ENCODE measurements around the gene TMPRSS9.

The TMPRSS9 gene

DNA sequence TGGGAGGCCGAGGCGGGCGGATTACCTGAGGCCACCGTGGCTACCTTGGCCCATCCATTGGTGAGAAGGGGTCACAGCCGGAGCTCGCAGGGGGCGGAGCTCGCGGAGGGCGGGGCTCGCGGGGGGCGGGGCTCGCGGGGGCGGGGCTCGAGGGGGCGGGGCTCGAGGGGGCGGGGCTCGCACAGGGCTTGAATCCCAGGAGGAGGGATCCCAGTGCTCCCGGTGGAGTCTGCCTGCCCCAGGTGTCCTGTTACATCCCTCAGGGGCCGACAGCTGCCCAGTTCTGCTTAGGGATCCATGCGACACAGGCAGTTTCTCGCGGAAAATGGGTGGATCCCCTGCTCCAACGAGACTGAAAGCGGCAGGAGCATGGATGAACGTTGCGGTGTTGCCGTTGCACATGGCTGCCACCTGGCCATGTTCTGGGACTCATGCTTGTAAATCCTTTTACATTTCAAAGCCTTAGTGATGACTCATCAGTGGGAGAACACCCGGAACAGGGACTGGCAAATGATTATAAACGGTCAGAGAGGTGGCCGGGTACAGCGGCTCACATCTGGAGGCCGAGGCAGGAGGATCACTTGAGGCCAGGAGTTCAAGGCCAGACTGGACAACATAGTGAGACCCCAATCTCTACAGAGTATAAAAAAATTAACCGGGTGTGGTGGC, 25.1 kb downstream of the TMPRSS9 start (continued):
- TF ChIP-seq ZNF404 (tag by site-specific recombination; IDR thresholded peaks at IDR 0.05) = no peak
- peak; percentile 68 for TF ChIP-seq ZNF501 (tag by site-specific recombination; IDR thresholded peaks at IDR 0.05)
- TF ChIP-seq, protein P1, sequence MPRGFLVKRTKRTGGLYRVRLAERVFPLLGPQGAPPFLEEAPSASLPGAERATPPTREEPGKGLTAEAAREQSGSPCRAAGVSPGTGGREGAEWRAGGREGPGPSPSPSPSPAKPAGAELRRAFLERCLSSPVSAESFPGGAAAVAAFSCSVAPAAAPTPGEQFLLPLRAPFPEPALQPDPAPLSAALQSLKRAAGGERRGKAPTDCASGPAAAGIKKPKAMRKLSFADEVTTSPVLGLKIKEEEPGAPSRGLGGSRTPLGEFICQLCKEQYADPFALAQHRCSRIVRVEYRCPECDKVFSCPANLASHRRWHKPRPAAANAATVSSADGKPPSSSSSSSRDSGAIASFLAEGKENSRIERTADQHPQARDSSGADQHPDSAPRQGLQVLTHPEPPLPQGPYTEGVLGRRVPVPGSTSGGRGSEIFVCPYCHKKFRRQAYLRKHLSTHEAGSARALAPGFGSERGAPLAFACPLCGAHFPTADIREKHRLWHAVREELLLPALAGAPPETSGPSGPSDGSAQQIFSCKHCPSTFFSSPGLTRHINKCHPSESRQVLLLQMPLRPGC (tag by site-specific recombination; IDR thresholded peaks at IDR 0.05) = peak; percentile 29; the same call in 1 of the 2 replicates
- peak; percentile 62 for TF ChIP-seq SP2 (tag by site-specific recombination; IDR thresholded peaks at IDR 0.05)
- TF ChIP-seq ZNF629 (tag by site-specific recombination; IDR thresholded peaks at IDR 0.05) = peak; percentile 72
- TF ChIP-seq, protein P2, sequence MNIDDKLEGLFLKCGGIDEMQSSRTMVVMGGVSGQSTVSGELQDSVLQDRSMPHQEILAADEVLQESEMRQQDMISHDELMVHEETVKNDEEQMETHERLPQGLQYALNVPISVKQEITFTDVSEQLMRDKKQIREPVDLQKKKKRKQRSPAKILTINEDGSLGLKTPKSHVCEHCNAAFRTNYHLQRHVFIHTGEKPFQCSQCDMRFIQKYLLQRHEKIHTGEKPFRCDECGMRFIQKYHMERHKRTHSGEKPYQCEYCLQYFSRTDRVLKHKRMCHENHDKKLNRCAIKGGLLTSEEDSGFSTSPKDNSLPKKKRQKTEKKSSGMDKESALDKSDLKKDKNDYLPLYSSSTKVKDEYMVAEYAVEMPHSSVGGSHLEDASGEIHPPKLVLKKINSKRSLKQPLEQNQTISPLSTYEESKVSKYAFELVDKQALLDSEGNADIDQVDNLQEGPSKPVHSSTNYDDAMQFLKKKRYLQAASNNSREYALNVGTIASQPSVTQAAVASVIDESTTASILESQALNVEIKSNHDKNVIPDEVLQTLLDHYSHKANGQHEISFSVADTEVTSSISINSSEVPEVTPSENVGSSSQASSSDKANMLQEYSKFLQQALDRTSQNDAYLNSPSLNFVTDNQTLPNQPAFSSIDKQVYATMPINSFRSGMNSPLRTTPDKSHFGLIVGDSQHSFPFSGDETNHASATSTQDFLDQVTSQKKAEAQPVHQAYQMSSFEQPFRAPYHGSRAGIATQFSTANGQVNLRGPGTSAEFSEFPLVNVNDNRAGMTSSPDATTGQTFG (tag by site-specific recombination; IDR thresholded peaks at IDR 0.05; ENCODE audit: borderline replicate concordance) = no peak
- peak; percentile 55 for TF ChIP-seq ZFP69B (tag by site-specific recombination; IDR thresholded peaks at IDR 0.05)
- TF ChIP-seq, protein P3, sequence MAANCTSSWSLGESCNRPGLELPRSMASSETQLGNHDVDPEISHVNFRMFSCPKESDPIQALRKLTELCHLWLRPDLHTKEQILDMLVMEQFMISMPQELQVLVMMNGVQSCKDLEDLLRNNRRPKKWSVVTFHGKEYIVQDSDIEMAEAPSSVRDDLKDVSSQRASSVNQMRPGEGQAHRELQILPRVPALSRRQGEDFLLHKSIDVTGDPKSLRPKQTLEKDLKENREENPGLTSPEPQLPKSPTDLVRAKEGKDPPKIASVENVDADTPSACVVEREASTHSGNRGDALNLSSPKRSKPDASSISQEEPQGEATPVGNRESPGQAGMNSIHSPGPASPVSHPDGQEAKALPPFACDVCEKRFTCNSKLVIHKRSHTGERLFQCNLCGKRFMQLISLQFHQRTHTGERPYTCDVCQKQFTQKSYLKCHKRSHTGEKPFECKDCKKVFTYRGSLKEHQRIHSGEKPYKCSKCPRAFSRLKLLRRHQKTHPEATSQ (tag by site-specific recombination; IDR thresholded peaks at IDR 0.05) = 0 out of 2 replicates have a peak, but pooled peaks have one; percentile 51
- TF ChIP-seq TCF7L2 (IDR thresholded peaks at IDR 0.05; ENCODE audit: borderline replicate concordance, low read depth, low read length) = no peak
- TF ChIP-seq, protein P4, sequence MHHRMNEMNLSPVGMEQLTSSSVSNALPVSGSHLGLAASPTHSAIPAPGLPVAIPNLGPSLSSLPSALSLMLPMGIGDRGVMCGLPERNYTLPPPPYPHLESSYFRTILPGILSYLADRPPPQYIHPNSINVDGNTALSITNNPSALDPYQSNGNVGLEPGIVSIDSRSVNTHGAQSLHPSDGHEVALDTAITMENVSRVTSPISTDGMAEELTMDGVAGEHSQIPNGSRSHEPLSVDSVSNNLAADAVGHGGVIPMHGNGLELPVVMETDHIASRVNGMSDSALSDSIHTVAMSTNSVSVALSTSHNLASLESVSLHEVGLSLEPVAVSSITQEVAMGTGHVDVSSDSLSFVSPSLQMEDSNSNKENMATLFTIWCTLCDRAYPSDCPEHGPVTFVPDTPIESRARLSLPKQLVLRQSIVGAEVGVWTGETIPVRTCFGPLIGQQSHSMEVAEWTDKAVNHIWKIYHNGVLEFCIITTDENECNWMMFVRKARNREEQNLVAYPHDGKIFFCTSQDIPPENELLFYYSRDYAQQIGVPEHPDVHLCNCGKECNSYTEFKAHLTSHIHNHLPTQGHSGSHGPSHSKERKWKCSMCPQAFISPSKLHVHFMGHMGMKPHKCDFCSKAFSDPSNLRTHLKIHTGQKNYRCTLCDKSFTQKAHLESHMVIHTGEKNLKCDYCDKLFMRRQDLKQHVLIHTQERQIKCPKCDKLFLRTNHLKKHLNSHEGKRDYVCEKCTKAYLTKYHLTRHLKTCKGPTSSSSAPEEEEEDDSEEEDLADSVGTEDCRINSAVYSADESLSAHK (tag by site-specific recombination; IDR thresholded peaks at IDR 0.05) = peak; percentile 62
- TF ChIP-seq ZNF768 (tag by site-specific recombination; IDR thresholded peaks at IDR 0.05) = 0 out of 2 replicates have a peak, but pooled peaks have one; percentile 67
- TF ChIP-seq ZNF121 (tag by site-specific recombination; IDR thresholded peaks at IDR 0.05) = peak; percentile 99
- peak; percentile 28; the same call in 1 of the 2 replicates for TF ChIP-seq GLIS1 (tag by site-specific recombination; IDR thresholded peaks at IDR 0.05)
- TF ChIP-seq ZNF600 (tag by site-specific recombination; IDR thresholded peaks at IDR 0.05) = peak; percentile 83
- no peak for TF ChIP-seq ZNF175 (tag by site-specific recombination; IDR thresholded peaks at IDR 0.05)
- no peak for TF ChIP-seq ZNF658 (tag by site-specific recombination; IDR thresholded peaks at IDR 0.05)
- no peak for TF ChIP-seq ZSCAN30 (tag by site-specific recombination; IDR thresholded peaks at IDR 0.05)
- TF ChIP-seq ZEB2 (tag by site-specific recombination; IDR thresholded peaks at IDR 0.05) = peak; percentile 60; the same call in 1 of the 2 replicates
- TF ChIP-seq, protein P5, sequence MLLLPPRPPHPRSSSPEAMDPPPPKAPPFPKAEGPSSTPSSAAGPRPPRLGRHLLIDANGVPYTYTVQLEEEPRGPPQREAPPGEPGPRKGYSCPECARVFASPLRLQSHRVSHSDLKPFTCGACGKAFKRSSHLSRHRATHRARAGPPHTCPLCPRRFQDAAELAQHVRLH (tag by site-specific recombination; IDR thresholded peaks at IDR 0.05) = peak; percentile 67; the same call in 1 of the 2 replicates
- peak; percentile 91 for TF ChIP-seq KLF16 (tag by site-specific recombination; IDR thresholded peaks at IDR 0.05)
- 0 out of 2 replicates have a peak, but pooled peaks have one; percentile 58 for TF ChIP-seq ZNF184 (tag by site-specific recombination; IDR thresholded peaks at IDR 0.05)
- TF ChIP-seq FEZF1 (tag by site-specific recombination; IDR thresholded peaks at IDR 0.05) = 0 out of 2 replicates have a peak, but pooled peaks have one; percentile 10
- TF ChIP-seq ZXDB (tag by site-specific recombination; IDR thresholded peaks at IDR 0.05) = peak; percentile 77
- TF ChIP-seq SP7 (tag by site-specific recombination; IDR thresholded peaks at IDR 0.05) = peak; percentile 83
- TF ChIP-seq ZNF560 (tag by site-specific recombination; IDR thresholded peaks at IDR 0.05; ENCODE audit: borderline replicate concordance) = no peak
- TF ChIP-seq, protein P6, sequence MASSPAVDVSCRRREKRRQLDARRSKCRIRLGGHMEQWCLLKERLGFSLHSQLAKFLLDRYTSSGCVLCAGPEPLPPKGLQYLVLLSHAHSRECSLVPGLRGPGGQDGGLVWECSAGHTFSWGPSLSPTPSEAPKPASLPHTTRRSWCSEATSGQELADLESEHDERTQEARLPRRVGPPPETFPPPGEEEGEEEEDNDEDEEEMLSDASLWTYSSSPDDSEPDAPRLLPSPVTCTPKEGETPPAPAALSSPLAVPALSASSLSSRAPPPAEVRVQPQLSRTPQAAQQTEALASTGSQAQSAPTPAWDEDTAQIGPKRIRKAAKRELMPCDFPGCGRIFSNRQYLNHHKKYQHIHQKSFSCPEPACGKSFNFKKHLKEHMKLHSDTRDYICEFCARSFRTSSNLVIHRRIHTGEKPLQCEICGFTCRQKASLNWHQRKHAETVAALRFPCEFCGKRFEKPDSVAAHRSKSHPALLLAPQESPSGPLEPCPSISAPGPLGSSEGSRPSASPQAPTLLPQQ (tag by site-specific recombination; IDR thresholded peaks at IDR 0.05) = peak; percentile 57
- no peak for TF ChIP-seq ZNF792 (tag by site-specific recombination; IDR thresholded peaks at IDR 0.05)
- TF ChIP-seq ZNF558 (tag by site-specific recombination; IDR thresholded peaks at IDR 0.05) = peak; percentile 59; the same call in 1 of the 2 replicates
- peak; percentile 68; the same call in 1 of the 2 replicates for TF ChIP-seq SP3 (tag by site-specific recombination; IDR thresholded peaks at IDR 0.05)

Measured in HEK293 (cell line).